ENCODE results near the gene PLGRKT. TPM values are rescaled to one million over a fixed set of nuclear protein-coding genes. Genes with fewer than 3 reads are reported as not detected.
"Not testable (repeated sequence)": the region's sequence is repeated elsewhere in the genome, so short reads cannot be mapped to it uniquely, and the experiment has no call there.

The PLGRKT gene
- total and polyA plus RNA-seq, 2 experiments from 2014 or later: 13.1 to 31.5 TPM

DNA sequence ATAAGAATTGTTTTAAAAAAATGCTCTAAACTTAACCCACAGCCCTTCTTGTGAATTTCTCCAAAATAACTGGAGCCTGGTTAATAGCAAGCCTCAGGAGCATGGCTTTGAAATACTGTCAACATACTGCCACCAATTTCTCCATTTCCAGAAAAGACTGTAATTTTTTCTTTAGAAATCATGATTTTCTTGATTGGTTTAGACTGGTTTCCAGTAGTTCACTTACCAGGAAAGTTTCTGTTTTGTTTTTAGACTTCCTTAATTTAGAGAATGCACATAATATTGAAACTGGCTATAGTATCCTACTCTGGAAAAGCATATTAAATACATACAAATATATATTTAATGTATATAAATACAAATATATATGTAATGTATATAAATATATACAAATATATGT, 8.2 kb upstream of the PLGRKT start:
- H3K4me1 Mint-ChIP-seq: peaks cover 2% of the 10 kb centered on the region; the same call in 1 of the 3 replicates
- Histone ChIP-seq H4K20me1 (replicated peaks; ENCODE audit: insufficient read depth) (no peaks in the 10 kb centered on the region), H3K36me3 (ENCODE audit: insufficient read depth) (no peaks in the 10 kb centered on the region), H3F3A (replicated peaks; ENCODE audit: low read depth) (0 out of 2 replicates have a peak, but pooled peaks cover 3% of the 10 kb centered on the region), H3K4me1 (ENCODE audit: insufficient read depth) (0 out of 2 replicates have a peak, but pooled peaks cover 2% of the 10 kb centered on the region), H3K4me2 (no peak overlapping the region), H3K4me3 (no peak overlapping the region), H2AFZ (no peak overlapping the region), H3K27me3 (ENCODE audit: insufficient read depth) (no peaks in the 10 kb centered on the region), H3K79me2 (replicated peaks; ENCODE audit: insufficient read depth) (no peaks in the 10 kb centered on the region), H3K9me2 (ENCODE audit: insufficient read depth) (no peaks in the 10 kb centered on the region), H3K27ac (ENCODE audit: low read depth) (no peak overlapping the region)
- no peak overlapping the region for H3K27ac Mint-ChIP-seq
- no peaks in the 10 kb centered on the region for H3K9me3 Mint-ChIP-seq
- ATAC-seq: no peak
- H3K4me3 Mint-ChIP-seq: no peak overlapping the region
- no peaks in the 10 kb centered on the region for H3K36me3 Mint-ChIP-seq (ENCODE audit: low read depth)
- no peak for TF ChIP-seq ZNF114 (CRISPR knock-in tag; IDR thresholded peaks at IDR 0.05)
- no peak for TF ChIP-seq POLR2AphosphoS5 (IDR thresholded peaks at IDR 0.05; ENCODE audit: low read depth)
- TF ChIP-seq JUNB (IDR thresholded peaks at IDR 0.05; ENCODE audit: unreplicated experiment): no peak
- DNase-seq (ENCODE audit: low spot score): no peak
- peaks cover 2% of the 10 kb centered on the region for H3K27me3 Mint-ChIP-seq (ENCODE audit: insufficient read depth, low read depth, poor library complexity)

DNA sequence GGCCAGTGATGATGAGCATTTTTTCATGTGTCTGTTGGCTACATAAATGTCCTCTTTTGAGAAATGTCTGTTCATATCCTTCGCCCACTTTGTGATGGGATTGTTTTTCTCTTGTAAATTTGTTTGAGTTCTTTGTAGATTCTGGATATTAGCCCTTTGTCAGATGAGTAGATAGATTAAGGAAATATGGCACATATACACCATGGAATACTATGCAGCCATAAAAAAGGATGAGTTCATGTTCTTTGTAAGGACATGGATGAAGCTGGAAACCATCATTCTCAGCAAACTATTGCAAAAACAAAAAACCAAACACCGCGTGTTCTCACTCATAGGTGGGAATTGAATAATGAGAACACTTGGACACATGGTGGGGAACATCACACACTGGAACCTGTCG, 7.4 kb upstream of the PLGRKT start:
- not testable (repeated sequence) for H3K36me3 Mint-ChIP-seq (ENCODE audit: low read depth); H3K27me3 ChIP-seq (ENCODE audit: insufficient read depth); H3K27ac Mint-ChIP-seq; H3K36me3 ChIP-seq (ENCODE audit: insufficient read depth); H3K9me3 Mint-ChIP-seq; H2AFZ ChIP-seq; H4K20me1 ChIP-seq (replicated peaks; ENCODE audit: insufficient read depth); H3K9me2 ChIP-seq (ENCODE audit: insufficient read depth); H3K4me2 ChIP-seq; H3K27me3 Mint-ChIP-seq (ENCODE audit: insufficient read depth, low read depth, poor library complexity); H3K79me2 ChIP-seq (replicated peaks; ENCODE audit: insufficient read depth); H3K27ac ChIP-seq (ENCODE audit: low read depth); H3K4me1 Mint-ChIP-seq; DNase-seq (ENCODE audit: low spot score); ATAC-seq; H3F3A ChIP-seq (replicated peaks; ENCODE audit: low read depth); H3K4me1 ChIP-seq (ENCODE audit: insufficient read depth); H3K4me3 ChIP-seq; H3K4me3 Mint-ChIP-seq

- Mint-ChIP-seq H3K27ac (no peak overlapping the region), H3K27me3 (ENCODE audit: insufficient read depth, low read depth, poor library complexity) (peaks cover 2% of the 10 kb centered on the region), H3K4me3 (no peak overlapping the region), H3K9me3 (no peaks in the 10 kb centered on the region; the same call in 2 of the 3 replicates), H3K4me1 (peaks cover 5% of the 10 kb centered on the region; the same call in 2 of the 3 replicates), H3K36me3 (ENCODE audit: low read depth) (no peaks in the 10 kb centered on the region)
- Histone ChIP-seq H3K4me1 (ENCODE audit: insufficient read depth) (0 out of 2 replicates have a peak, but pooled peaks cover 2% of the 10 kb centered on the region), H3K4me2 (no peak overlapping the region), H3K27me3 (ENCODE audit: insufficient read depth) (no peaks in the 10 kb centered on the region), H3K9me2 (ENCODE audit: insufficient read depth) (no peaks in the 10 kb centered on the region), H4K20me1 (replicated peaks; ENCODE audit: insufficient read depth) (no peaks in the 10 kb centered on the region), H3K27ac (ENCODE audit: low read depth) (no peak overlapping the region), H3K36me3 (ENCODE audit: insufficient read depth) (no peaks in the 10 kb centered on the region), H3K79me2 (replicated peaks; ENCODE audit: insufficient read depth) (no peaks in the 10 kb centered on the region), H3K4me3 (no peak overlapping the region), H2AFZ (no peak overlapping the region), H3F3A (replicated peaks; ENCODE audit: low read depth) (0 out of 2 replicates have a peak, but pooled peaks cover 5% of the 10 kb centered on the region)
- DNase-seq (ENCODE audit: low spot score) (no peak), ATAC-seq (no peak)
- TF ChIP-seq EZH2 (IDR thresholded peaks at IDR 0.05; ENCODE audit: low read depth, unreplicated experiment) (no peak), ZNF331 (CRISPR knock-in tag; IDR thresholded peaks at IDR 0.05; ENCODE audit: low read depth) (no peak), STAT1 (IDR thresholded peaks at IDR 0.05; ENCODE audit: unreplicated experiment) (no peak), REST (IDR thresholded peaks at IDR 0.05; ENCODE audit: unreplicated experiment) (no peak), ZNF114 (CRISPR knock-in tag; IDR thresholded peaks at IDR 0.05) (no peak), NANOG (IDR thresholded peaks at IDR 0.05; ENCODE audit: borderline replicate concordance) (no peak), POLR2AphosphoS5 (IDR thresholded peaks at IDR 0.05; ENCODE audit: low read depth) (no peak)
Measured at GRCh38 chr9:5443850-5444249, 6.1 kb upstream of the PLGRKT start.
